GM21526 (cell line): ENCODE results near the gene TBX15.

Experiments used
- ATAC-seq: cut with Tn5 transposase; IDR thresholded peaks from one replicate; pipeline ENCODE4 v1.9.1; 2021; ENCODE audit warnings: moderate library complexity; ENCODE audit not compliant: unreplicated experiment, low FRiP score

The TBX15 gene

DNA sequence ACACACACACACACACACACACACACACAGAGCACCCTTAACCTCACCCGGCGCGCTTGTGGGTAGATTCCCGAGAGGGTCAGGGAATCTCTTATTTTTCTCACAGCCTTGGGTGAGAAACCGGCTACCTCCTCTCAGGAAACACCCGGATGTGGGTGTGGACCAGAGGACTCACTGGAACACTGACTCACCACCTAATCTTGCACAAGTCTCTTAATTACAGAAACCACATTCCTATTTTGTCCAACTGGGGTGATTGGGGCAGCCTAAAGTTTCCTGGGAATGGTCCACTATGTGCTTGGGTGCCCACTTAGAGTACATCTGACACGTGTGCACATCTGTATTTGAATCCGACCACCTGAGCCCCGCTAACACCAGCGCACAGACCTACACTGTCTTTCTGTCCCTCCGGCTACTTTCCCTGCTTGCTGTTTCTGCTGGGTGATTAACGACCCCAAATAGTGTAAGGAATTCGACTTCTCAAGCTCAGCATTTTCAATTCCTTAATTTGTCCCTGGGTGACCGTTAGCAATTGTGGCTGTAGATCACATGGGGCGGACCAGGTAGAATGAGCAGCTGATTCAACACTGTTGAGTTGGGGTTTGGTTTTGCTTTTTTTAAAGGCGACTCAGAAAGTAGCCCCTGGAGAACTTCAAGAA is 14.0 kb upstream of the TBX15 start:
- no peak for ATAC-seq

DNA sequence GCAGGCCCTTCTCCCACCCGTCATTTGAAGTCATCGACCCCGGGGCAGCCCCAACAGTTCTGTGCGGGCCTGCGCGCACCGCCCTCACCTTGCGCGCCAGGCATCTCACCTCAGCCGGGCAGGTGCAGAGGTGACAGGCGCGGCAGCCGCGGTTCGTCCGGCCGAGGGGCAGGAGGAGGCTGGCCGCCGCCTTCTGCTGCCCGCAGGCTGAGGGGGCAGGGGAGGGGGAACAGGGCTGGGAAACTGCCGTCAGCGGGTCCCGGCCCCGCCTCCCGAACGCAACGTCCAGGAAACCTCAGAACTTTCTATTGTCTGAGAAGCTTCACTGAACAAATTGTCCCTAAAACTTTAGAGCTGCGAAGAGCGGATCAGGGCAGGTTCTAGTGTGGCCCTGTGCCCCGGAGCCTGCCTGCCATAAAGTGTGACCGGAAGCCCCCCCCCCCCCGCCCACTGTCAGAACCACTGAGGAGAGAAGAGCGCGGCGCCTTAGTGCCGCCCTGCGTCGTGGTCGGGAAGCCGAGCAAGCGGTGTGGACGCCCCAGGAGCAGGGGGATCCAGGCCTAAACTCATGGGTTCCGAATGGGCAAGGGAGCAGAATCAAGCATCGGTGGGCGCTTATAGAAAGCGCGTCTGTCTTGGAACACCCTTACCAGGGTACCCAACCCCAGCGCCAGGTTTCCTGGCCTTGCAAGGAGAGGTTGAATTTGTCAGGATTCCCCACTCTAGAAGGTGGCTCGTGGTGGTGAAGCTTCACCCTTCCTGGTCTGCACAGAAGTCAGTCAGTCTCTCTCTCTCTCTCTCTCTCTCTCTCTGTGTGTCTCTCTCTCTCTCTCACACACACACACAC is 13.3 kb upstream of the TBX15 start:
- no peak for ATAC-seq

DNA sequence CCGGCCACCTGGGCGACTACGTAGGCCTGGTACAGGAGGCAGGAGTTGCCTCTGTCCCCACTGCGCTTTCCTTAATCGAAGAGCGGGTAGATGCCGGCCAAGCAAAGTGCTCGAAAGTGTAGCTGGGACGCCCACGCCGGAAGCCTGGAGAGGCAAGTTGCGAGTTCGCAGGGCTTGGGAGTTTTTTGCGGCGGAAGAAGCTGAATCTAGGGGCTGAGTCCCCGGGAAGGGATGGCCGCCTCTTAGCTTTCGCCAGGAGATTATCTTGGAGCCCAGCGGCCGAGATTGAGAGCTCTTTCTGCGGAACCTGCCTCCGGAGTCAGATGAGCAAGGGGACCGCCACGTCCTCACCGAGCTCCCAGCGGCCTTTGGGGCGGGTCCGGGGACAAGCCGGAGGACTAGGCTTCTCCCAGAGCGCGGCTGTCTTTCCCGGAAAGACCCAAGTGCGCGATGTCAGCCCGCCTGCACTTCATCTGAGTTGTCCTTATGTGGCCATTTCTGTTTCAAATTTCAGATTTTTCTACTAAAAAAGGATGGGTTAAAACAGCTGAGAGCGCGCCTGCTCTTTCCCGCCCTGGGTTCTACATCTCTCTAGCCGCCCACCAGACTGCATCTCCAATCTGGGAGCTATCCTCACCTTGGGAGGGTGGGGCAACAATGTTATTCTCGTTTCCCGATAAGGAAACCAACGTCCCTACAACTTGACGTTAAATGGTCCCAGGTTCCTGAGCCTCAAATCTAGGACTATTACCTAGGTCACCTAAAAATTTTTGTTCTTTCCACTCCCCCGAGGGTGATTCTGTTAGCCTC is 12.4 kb upstream of the TBX15 start:
- ATAC-seq = no peak

DNA sequence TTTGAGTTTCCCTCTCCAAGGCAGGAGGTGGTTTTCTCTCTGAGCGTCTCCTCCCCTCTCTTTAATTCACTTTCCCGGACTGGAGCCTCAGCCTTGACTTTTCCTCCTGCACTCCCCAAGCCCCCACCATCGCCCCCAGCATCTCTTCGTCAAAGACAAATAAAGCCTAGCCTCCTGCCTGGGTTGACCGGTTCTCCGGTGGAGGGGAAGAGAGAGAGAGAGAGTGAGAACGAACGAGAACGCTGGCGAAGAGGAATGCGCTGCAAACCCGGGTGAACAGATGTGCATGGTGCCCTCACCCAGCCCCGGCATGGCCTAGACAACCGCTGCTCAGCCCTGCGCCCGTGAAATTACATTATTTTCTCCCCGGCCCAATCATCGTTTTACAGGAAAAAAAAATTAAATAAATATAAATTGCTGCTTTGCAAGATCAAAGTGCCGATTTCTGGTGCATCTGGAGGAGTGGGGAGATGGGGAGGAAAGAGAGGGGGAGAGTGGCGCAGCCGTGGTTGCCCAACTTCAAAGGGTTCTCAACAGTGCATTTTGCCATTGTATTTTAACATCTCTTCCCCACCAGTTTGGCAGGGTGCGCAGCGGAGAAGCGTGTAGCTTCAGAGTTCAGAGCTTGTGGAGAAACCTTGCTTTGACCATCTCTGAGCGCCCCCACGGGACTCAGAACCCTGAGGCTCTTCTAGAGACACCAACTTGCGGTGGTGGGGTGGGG is 11.4 kb upstream of the TBX15 start:
- no peak for ATAC-seq

DNA sequence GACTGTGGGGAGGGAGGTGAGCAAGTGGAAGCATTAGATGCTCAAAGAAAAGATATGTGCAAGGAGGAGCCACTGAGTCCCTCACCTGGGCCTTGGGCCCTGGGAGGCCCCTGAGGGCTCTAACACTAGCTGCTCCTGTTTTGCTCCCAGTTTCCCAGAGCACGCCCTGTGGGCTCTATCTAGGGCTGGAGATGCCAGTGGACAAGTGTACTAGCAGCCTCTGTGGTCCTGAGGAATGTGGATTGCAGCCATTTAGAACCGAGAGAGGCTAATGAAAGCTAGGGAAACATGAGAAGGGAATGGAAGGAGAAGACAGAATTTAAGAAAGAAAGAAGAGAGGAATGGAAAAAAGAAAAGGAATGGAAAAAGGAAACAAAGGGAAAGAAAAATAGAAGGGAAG is 10.0 kb upstream of the TBX15 start:
- ATAC-seq = no peak

DNA sequence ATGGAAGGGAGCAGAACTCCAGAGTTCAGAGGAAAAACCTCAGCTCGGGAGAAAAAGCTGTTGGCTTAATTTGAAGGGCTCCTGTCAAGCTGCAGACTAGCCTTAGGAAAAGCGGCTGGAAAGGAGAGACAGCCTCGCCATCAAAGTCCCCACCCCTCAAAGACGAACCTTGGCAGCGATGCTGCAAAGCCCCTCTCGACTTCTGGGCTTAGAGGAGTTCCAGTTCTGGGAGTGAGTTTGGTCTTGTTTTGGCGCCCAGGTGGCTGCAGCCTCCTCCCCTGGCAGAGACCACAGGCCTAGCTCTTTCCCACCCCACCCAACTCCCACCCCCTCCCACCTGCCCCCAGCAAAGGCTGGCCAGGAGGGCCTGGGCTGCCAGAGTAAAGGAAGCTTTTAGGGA is 9.1 kb upstream of the TBX15 start:
- no peak for ATAC-seq

DNA sequence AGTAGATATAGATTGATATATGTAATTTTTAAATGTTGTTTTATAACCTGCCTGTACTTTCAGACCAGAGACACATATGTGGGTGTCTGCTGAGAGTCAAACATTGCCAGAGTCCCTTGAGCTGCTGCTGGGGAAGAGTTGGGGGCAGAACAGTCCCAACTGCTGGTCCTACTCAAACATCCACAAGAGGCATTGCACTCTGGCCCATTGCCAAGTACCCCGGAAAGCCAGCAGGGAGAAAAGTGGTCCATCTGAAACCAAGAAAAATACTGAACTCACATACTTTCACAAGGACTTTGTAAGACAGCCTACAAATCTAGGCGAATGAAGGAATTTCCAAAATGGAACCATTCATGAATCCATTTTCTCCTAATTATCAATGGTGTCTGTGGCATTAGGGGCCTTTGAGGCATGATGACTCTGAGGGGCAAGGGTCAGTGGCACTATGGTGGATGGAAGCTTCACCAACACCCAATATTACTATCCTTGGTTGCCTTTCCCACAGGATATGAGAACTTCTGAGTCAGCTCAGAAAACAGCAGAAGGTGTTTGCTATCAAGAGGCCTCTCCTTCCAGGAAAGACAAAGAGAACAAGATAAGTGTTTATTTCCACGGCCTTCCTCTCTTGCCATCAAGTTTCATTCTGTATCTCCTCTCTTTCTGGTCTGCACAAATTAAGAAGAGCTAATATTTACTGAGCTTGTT is 7.3 kb upstream of the TBX15 start:
- ATAC-seq = no peak

DNA sequence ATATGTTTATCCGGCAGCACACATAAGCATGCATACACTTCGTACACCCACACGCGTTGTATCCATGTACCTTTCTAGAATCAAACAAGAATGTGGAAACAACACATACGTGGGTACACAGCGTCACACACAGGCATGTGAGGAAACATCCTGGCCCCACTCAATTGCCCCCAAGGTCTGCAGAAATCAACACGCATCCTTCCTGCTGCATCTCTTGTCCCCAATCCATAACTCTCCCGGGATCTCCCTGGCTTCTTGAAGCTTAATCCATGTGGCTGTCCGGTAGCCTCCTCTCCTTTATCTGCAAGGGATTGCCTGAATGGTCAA is 5.5 kb upstream of the TBX15 start:
- ATAC-seq = no peak

DNA sequence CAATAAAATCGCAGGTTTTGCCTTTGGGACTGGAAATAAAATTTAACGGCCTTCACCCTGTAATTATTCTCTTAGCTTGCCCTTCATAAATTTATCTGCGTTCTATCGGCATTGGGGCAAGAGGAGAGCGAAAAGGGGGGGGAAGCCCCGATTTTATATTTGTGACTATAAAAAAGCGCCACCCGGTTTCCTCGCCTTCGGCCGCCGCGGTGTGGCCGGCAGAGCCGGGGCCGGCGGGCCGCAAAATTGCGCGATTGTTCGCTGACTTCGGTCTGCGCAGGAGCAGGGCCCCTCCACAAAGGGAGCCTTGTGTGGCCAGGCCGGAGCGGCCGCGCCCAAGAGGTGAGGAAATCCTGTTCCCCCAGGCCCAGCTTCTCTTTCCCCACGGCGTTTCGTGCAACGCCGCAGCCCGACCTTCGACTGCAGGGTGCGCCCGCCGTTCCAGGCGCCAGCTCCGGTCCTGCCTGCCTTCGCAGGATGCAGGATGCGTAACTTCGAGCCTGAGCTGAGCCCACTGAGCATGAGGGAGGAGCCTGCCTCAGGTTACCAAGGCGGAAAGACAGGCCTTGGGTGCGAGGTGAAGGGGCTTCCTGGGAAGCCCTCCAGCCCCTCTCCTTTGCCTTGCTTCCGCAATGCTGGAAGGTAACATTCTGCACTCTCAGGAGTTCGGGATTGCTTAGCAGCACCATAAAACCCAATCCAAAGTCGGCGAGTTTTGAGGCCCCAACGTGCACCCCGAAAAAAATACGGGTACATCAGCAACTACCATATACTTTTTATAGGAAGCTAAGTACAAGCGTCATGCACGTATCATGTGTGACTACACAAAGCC is 4.9 kb upstream of the TBX15 start:
- no peak for ATAC-seq

DNA sequence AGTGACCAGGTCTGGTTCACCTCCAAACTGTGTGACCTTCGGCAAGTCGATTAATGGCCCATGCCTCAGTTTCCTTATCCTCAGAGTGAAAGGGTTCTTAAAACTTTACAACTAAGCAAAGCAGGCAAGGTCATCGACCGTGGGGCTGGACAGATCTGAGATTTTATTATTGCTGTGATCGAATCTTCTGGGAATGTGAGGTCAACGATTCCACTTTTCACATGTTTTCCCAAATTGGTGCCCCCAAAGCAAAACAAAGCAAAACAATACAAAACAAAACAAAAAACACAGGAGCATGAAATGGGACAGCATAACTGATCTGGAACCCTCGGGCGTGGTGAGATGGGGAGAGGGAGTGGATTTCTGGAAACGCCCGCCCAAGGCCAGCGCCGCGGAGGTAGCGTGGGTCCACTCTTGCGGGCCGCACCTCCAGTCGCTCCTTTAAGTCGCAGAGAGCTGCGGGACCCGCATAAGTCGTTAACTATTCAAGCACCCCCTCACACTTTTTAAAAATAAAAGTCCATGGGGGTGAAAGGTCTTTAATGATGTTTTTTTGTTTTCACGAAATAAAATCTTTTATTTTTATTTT is 4.2 kb upstream of the TBX15 start:
- no peak for ATAC-seq

DNA sequence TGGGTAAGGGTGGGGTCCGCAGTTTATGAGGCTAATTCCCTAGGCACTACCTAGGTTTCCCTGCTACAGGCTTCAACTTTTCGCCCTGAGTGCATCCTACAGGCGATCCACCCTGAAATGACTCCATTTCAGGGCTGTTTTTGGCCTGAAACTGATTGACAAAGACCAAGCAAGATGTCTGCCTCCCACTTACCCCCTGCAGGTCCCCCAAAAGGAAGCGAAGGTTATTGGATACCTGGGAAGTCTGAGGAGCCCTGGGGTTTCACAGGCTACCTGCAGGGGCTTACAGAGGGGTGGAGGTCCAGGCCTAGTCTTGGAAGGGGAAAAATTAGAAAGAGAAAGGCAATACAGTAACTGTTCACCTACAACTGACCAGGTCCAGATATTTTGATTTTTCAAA is 3.3 kb upstream of the TBX15 start:
- no peak for ATAC-seq

DNA sequence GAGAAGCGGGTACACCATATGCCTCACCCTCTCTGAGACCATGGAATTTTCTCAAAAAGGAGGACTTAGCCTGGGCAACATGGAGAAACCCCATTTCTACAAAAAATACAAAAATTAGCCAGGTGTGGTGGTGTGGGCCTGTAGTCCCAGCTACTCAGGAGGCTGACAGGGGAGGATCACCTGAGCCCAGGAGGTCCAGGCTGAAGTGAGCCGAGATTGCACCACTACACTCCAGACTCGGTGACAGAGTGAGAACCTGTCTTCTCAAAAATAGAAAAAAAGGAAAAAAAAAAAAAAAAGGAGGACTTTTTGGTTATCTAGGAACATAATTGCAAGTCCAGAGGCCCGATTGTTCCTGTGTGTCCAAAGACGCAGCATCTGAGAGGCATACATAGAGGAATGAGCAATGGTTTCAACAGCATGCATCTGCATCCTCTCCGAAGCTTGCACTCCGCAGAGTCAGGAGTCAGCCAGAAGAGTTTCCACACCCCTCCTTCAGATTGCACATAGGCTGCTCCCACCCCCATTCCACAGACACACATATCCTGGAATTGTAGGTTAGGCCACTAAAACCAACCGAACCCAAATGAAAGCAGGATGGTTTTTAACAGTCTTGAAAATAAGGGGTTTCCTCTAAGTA is 2.5 kb upstream of the TBX15 start:
- ATAC-seq = no peak

DNA sequence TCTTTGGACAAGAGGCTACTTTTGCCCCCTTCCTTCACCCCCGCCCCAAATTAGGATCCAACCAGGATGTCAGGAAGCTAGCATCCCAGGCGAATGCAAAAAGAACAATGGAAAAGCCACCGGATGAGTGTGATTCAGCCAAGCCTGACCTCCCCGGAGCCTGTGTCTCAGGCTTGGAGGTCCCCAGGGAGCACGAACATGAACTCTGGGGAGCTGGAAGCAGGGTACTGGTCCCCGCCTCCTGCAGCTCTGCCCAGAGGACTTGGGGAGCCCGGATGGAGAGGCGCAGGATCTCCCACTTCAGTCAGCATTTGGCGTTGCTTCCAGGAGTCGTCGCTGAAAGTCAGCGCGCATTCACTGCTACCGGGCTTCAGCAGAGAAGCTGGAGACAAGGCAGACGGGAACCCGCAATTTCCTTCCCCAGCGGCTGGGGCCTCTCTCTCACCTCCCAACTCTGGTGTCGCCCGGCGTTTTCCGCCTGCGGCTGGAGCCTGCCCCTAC is 1.8 kb upstream of the TBX15 start:
- no peak for ATAC-seq

DNA sequence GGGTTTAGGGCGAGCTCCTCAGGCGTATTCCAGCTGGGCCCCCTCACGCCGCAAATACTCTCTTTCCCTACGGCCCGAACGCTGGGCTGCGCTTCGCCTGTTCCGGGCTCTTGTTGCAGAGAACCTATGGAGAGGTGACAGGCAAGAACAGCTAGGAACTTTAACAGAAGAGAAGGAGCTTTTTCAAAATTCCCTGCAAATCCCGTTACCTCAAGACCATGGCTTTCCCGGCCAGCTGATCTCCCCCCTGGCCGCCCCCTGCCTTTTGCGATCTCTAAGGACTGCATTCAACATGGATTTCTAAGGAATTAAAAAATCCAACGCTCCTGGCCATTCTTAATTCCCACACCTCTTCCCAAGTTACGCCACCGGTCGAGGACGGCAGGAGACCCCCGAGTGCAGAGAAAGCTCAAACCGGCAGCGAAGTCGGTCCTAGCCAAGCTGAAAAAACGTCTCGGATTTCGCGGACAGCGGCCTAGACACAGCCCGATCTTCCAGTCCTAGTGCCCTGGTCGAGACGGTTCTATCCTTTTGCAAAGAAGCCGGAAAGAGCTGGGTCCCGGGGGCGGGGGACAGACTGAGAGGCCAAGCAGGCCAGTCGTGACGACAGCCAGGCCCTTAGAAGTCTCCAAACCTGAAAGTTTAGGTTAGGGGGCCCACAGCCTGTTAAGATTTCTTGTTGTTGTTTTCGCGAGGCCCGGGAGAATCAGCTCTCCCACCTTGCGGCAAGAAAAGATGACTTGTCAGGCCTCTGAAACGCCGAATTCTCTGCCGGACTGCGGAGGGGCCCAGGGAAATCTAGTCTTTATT is 1.1 kb upstream of the TBX15 start:
- no peak for ATAC-seq

DNA sequence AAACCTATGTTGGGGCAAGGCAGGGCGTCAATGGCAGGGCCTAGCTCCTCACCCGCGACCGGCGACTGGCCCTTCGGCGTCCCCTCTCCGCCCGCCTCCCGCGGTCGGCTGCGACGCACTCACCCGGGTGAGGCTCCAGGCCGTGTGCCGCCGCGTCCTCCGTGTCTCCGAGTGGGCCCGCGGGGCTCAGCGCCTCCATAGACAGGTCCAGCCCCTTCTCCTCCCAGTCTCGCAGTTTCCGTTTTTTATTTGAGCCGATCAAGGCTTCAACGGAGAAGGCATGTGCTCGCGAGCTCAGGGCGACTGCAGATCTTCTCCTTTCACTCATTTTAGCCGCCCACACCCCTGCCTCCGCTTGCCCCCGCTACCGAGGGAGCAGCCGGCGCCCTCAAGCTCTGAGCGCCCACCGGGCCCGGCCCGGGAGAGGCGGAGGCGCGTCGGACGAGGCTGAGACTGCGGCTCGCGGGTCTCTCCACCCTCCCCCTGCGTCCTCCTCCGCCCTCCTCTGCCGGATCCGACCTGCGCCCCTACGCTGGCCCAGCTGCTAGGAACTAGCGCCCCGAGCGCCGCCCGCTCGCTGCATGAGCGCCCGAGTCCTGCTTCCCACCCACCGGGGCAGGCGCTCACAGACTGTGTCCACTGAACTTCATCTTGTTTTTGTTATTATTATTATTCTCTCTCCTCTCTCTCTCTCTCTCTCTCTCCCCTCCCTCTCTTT is 516 bp downstream of the TBX15 start:
- no peak for ATAC-seq

DNA sequence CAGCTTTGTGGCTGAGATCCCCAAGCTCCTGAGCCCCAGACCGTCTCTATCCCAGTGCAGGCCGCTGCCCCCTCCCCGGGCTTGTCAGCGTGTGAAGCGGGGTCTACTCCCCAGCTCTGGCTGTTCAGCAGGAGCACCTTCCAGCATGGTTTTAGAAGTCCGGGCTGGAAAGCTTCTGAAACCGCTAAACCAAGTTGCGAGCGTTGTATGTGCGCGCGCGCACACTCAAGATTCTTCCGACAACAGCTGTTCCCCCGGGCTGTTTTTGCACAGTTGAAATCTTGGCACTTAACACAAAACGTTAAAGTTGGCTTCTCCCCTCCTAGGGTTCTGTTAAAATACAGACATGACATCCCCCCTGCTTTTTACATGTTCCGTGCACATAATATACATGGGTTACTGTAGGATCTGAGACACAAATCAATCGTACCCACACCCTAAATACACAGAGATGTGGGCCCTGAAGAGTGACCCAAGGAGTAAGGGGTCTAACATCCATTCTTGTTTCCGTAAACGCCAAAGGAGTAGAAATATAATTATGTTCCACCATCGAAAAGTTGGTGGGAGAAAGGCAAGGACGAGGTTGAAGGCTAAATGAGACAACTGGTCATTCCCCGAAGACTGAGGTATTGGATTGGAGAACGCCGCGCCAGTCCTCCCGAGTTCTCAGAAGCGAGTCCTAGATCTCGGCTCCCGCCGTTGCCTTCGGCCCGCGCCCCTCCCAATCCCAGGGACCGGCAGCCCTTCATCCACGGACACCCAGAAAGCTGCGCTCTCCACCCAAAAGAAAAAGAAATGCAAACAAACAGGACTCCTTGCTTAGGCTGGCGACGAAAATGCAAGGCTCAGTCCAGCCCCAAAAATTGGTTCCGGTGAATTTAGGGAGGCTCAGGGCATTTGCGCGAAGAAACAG is 1.3 kb downstream of the TBX15 start:
- no peak for ATAC-seq
